Germinal center (tissue), 1 donor: ENCODE results near the gene CYP11A1.

Experiments
- DNase-seq: peaks from one replicate; pipeline ENCODE4 v3.0.0; 2012; ENCODE audit warnings: mixed read lengths, low spot score

The CYP11A1 gene

DNA sequence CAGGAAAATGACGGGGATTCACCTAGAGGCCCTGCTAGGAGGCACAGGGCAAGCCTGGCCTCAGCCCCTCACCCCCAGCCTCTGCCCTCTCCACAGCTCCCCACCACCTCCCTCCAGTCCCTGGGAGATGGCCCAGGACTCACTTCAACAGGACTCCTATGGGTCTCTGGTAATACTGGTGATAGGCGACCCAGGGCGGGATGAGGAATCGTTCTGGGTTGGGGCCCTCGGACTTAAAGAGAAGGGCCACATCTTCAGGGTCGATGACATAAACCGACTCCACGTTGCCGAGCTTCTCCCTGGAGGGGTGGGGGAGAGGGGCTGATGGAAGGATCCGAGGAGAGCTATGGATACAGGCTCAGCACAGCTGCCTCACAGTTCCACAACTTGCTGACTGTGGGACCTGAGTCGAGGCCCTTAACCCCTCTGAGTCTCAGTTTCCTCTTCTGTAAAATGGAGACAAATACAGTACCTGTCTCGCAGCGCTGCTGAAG lies 19.6 kb downstream of the CYP11A1 start:
- DNase-seq, result no peak

DNA sequence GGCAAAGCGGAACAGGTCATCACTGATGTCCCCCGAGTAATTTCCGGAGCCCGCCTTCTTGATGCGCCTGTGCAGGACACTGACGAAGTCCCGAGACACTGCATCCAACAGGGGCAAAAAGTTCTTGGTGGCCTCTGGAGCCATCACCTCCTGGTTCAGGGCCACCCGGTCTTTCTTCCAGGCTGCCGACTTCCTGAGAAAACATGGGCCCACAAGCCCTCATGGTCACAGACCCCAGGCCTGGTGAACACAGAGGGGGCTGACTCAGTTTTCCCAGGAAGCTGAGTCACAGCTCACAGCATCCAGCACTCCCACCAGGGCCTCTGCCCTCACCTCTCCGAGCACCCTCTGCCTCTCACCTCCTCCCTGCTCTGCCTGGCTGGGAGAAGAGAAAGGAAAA lies 22.4 kb downstream of the CYP11A1 start:
- no peak for DNase-seq

DNA sequence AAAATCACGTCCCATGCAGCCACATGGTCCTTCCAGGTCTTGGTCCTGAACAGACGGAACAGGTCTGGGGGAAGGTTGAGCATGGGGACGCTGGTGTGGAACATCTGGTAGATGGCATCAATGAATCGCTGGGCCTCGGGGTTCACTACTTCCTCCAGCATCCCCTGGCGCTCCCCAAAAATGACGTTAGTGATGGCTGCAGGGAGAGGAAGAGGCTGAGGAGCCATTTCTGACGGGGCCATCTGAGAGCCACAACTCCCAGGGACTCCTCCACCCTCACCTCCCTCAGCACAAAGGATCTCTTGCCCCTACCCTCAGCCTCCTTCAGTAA lies 23.7 kb downstream of the CYP11A1 start:
- no peak for DNase-seq

DNA sequence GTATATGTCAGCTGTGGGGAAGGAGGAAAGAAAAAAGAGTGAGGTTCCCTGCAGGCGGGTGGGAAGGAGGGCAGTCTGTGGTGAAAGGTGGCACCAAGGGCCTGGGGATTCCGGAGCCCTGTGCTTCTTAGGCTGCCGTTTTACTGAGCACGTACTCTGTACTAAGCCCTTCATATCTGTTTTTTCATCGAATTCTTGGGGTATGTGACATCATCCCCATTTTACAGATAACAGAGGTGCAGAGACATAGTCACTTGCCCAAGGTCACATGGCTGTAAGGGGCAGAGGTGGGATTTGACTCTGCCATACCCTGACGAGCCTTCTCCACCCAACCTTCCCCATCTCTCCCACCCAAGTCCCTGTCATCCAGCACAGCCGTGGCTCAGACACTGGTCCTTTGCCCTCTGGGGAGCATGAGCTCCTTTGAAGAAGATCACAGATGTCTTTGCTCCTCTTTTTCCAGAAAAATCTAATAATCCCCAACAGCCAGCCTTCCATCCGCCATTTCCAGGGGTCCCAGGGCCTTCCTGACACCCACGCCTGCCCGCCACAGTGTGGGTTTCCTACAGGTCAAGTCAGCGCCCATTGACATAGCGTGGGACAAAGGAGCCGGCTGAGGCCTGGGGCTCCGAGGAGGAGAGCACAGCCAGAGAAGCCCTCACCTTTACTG lies 24.2 kb downstream of the CYP11A1 start:
- DNase-seq, result no peak

DNA sequence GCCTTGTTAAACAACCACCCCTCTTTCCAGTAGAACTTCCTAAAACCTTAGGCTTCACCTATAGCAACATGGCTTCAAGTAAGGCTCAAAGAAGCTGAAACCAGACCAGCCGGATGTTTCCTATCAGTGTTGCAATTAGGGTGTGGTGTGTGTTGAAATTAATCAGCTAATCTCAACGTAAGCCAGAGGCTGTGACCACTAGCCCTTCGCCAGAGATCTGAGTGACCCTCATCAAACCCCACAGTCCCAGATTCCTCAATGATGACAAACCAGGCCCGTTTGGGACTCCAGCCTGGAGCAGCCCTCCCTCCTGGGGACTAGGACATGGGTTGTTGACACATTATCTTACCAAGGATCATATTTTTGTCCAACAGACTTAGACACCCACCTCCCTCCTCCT lies 27.3 kb downstream of the CYP11A1 start:
- DNase-seq, result no peak

DNA sequence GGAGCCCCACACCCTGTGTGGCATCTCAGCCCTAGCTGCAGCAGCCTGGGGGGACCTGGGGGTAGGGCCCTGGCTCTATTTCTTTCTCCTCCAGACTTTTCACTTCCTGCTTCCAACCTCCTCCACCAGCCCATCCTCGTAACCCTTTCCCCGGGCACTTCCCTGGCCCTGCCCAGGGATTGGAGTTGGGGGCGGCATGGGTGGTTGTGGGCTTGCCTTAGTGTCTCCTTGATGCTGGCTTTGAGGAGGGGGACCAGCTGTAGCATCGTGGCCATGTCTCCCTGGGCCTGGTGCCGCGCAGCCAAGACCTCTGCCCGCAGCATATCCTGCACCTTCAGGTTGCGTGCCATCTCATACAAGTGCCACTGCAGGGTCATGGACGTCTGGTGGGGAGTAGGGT lies 28.1 kb downstream of the CYP11A1 start:
- DNase-seq, result no peak

DNA sequence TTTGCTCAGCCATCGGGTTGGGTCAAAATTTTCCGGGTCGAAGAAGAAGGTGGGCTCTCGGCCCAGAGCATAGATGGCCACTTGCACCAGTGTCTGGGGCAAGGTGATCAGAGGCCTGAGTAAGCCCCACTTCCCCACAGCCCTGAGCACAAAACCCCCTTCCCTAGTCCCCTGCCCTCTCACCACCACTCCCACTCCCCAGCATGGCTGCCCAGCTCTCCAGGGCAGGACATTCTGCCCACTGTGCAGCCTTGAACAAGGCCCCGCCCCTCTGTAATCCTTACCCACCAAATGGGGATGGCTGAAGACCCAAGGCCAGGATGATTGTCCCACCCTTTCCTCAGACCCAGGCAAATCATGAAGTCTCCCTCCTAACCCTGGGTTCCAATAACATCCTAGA lies 28.8 kb downstream of the CYP11A1 start:
- DNase-seq, result no peak

DNA sequence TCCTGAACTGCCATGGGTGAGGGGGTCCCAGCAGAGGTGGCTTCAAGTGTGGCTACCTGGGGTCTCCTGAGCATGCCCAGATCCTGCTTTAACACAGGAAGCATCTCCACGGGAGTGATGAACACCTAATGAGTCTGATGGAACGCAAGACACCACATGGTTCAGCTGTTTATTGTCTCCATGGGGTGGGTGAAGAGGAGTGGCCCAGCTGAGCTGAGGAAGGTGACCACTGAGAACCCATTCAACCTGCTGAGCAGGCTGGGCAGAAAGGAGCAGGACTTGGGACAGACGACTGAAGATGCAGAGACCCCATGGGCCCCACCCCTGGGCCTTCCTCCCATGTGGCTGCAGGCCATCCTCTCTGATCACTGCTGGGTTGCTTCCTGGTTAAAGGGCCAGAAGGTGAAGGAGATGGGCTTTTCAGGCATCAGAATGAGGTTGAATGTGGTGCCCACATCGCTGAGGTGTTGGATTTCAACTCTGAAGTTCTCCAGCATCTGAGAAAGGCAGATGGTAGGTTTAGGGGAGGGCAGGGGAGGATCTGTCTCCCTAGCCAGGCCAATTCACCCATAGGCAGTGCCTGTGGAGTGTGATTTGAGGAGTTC lies 29.7 kb downstream of the CYP11A1 start:
- no peak for DNase-seq

DNA sequence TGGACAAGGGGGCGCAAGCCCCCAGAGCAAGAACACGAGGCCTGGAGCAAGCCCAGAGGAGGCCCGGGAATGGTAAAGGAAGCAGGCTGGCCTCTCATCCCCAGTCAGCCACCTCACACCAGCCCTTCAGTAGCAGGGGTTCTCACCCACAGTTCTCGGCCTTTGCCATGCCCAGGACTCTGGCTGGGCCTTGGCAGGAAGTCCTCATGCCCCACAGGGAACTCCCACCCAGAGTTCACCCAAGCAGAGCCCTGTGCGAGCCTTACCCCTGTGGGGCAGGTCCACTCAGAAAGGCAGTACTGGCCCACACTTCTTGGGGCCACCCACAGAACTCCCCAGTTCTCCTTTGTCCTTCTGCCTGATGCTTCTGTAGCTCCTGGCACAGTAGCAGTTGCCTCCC lies 30.3 kb downstream of the CYP11A1 start:
- DNase-seq, result no peak

DNA sequence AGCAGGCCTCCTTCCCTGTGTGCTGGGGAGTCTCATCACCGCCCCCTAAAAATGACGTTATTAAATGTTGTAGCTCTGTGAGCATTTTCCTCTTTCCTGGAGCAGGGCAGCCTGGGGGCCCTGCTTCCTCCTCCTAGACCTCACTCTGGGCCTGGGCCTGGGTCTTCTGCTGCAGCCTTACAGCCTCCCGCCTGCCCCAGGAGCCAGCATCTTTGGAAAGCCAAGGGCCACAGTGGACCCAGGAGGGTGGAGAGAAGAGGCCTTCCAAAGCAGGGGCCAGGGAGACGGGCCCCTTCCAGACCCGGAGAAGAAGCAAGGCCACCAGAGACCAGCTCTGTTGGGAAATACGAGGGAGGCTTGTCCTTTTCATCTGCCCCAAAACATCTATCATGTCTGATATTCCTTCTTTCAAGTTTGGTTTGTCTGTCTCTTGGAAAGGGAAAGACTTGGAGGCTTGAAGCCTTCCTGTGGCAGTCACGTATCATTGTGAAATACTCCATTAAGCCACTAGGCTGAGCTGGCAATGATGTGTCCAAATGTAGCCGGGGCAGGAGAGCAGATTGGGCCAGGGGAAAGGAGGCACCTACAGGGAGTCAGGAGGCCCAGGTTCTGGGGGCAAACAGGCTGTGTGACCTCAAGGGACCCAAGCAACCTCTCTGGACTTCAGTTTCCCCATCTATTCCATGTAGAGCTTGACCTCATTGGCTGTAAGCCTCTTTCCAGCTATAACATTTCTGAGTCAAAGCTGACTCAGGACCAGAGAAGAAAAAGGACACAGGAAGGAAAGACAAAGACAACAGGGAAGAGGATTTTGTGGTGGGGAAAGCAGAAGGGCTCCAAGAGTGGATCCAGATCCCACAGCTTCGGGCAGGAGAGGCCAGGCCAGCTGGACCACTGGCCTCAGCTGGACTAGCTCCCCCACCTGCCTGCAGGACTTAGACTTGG lies 31.1 kb downstream of the CYP11A1 start:
- DNase-seq, result no peak

DNA sequence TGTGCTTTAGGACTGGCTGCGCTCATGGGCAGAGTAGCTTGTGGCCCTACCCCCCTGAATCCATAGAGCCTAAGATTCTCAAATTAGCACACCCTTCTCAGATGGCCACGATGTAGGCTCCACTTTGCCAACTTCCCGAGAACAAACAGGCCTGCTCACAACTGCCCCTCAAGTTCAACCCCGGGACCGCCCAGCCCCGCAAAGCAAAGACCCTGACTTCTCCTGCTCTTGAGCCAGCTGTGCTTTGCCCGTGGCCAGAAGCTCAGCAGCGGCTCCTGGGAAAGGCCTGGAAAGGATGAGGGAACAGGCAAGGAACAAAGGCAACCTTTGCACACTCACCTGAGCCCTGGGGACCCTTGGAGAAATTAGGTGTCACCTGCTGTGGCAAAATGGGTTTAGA lies 32.0 kb downstream of the CYP11A1 start:
- no peak for DNase-seq

DNA sequence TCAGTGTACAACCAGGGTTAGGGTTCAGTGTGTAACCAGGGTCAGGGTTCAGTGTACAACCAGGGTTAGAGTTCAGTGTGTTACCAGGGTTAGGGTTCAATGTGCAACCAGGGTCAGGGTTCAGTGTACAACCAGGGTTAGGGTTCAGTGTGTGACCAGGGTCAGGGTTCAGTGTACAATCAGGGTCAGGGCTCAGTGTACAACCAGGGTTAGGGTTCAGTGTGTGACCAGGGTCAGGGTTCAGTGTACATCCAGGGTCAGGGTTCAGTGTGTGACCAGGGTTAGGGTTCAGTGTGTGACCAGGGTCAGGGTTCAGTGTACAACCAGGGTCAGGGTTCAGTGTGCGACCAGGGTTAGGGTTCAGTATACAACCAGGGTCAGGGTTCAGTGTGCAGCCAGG lies 33.3 kb downstream of the CYP11A1 start:
- no peak for DNase-seq

DNA sequence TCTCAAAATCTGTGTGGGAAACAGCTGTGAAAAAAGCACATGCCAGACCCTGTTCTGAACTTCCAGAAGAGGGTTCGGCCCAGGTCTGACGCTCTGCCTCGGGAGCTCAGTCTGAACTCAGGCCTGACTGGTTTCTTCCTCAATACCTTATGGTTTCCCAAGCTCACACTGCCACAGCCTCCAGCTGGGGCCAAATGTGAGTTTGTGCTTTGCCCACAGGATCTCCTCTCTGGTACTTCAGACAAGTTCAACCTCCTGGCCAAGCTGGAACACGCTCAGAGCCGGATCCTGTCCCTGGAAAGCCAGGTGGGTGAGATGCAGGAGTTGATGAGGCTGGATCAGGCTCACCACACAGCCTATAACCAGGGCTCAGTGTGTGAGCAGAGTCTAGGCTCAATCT lies 33.8 kb downstream of the CYP11A1 start:
- DNase-seq, result no peak

DNA sequence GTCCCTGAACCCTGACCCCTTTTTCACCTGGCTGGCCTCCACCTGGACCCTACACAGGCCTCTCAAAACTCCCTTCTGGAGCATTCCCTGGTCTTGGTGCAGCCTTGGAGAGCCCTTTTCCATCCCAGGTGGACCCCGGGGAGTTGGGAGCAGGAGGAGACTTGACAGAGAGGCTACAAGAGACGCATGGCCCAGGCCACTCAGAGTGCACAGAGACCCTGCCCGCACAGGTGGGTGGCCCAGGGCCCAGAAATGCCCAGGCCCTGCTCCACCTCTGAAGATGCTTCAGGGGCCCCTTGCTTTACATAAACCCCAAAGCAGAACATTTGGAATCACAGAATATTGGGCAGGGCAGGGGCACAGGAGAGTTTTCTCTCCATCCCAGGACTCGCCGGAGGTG lies 34.4 kb downstream of the CYP11A1 start:
- no peak for DNase-seq

DNA sequence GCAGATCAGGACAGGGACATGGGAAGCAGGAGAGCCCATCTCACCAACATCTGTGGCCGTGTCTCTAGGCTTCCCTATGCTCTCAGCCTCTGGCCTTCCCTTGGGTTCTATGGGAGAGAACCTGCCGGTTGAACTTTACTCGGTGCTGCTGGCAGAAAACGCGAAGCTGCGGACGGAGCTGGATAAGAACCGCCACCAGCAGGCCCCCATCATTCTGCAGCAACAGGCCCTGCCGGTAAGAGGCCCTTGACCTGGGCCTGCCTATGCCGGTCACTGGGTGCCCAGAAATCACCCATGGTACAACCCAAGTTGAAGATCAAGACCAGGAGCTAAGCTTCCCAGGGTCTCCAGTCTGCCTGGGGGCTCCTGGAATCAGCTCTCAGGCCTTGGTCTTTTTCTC lies 34.8 kb downstream of the CYP11A1 start:
- no peak for DNase-seq

DNA sequence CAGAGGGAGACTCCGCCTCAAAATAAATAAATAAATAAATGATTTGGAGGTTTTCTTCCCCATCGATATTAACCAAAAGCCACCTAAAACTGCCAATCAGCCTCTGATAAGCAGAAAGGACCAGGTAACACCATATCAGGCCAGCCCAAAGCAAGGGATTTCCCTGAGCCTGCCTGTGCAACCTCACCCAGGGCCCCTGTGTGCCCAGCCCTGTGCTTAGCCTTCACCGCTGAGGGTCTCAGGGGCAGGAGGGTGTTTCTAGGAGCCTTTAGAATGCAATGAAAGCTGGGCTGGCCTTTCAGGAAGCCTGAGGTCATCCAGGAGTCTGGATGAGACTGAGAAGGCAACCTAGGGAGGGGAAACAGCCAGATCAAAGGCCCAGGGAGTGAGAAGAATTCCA lies 35.4 kb downstream of the CYP11A1 start:
- DNase-seq, result no peak

DNA sequence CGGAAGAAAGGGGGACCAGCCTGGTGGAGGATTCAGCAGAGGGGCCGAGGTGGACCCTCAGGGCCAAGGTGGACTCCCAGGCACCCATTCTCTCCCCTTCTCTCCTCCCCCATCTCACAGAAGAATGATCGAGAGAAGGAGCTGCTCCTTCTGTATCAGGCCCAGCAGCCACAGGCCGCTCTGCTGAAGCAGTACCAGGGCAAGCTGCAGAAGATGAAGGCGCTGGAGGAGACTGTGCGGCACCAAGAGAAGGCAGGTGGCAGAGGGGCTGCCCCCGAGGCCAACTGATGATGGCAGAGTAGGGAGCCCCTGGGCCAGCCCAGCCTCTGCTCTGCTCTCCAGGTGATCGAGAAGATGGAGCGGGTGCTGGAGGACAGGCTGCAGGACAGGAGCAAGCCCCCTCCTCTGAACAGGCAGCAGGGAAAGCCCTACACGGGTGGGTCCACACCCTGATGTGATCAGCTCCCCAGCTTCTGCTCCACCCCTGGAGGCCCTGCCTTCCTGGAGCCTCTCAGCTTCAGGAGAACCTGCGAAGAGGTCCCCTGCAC lies 36.5 kb downstream of the CYP11A1 start:
- no peak for DNase-seq

DNA sequence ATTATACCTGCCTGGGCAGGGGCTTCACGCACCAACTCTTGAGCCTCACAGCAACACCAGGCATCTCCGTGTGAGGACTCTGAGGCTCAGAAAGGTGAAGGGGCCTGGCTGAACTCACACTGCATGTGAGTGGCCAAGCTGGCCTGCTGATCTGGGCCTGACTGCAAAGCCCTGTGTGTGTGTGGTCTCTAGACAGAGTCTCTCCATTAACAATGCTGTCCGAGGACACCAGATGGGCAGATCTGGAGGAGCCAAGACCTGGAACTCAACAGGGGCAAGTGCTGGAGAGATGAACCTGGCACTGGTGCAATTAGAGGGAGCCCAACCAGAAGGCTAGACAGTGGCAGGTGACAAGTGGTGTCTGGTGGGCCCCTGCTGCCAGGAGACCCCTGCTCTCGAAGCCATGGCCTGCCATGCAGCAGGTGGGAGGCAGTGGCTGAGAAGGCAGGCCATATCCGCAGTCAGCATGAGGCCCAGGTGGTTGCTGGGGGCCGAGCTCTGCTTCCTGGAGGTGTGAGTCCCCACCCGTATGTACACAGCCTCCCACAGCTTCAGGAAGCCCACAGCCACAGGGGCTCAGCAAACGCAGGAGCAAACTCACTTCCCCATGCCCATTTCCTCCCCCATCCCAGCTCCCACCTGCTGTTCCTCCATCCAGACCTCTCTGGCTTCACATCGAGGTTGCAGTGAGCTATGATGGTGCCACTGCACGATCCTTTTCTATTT lies 39.0 kb downstream of the CYP11A1 start:
- no peak for DNase-seq

DNA sequence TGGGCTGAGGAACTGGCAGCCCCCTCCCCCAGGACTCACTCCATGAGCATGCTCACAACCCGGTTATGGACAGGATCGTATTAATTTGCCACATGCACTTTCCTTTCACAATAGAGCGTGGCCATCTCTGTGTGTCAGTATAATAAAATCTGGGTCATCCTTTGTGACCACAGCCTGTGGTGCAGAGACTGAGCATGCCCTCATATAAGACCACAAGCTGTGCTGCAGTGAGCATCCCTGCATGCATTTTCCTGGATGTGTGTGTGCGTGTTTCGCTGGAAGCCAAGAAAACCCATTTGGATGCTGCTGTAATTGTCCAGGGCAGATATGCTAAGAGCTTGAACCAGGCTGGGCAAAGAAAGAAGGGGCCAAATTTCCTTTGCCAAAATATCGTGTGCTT lies 39.7 kb downstream of the CYP11A1 start:
- DNase-seq, result no peak

DNA sequence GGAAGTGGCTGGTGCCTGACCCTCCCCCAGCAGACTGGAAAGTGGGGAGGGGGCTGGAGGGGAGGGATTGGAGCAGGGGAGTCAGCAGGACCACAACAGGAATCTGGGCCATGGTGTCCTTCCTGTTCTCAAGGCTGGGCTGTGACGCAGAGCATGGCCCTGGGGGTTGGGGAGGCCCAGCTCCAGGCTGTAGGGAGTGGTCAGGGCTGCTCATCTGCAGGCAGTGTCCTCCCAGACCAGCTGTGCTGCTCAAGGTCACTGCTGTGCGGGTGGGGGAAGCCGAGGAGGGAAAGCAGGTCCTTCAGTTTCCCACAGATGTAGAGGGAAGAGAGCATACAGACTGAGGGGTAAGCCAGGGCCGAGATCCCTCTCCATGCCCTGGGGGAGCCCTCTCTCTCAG lies 40.7 kb downstream of the CYP11A1 start:
- no peak for DNase-seq

DNA sequence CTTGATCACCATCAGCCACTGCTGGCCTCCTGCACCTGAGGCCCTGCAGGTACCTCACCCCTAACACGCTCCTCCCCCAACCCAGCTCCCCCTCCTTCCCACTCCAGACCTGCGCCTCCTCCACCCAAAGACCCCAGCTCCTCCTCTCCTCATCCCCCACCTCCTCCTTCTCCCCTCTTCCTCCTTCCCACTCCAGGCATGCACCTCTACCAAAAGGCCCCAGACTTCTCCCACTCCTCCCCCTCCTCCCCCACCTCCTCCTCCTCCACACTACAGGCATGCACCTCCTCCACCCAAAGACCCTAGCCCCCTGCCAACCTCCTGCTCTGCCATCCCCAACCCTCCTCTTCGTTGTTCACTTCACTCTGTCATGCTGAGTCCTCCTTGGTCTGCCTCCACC lies 42.7 kb downstream of the CYP11A1 start:
- DNase-seq, result no peak

DNA sequence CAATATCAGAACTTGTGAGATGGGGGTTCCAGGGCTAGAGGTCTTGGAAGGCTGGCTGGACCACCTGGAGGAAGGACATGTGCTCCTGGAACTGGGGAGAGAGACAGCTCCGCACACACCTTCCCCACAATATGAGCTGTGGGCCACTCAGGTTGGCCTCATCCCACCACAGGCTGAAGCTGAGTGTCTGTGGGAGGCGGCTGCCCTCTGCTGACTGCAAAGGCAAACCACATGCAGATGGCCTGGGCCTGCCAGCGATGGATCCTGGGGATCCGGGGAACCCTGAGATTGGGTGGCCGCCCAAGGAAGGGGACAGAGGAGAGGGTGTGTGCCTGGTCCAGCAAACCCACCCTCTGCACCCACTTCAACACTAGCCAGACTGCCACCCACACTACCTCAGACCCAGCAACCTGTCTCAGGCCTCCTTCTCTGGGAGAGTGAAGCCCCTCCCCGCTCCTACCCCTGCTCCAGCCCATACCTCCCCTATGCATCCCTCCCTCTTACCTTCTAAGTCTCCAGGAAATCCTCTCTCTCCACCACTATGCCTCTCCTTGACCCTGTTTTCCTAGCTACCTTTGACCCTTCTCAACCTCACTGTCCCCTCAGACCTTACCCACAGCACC lies 44.8 kb downstream of the CYP11A1 start:
- DNase-seq, result peak; percentile 66
